Uterus (tissue), 4 donors: ENCODE data around the gene VPS4A. TPM values are rescaled to one million over a fixed set of nuclear protein-coding genes. Genes with fewer than 3 reads are reported as not detected.
A peak's percentile ranks its signal among the peaks of the same experiment; 100 is the strongest.
"Not testable (repeated sequence)": the region's sequence is repeated elsewhere in the genome, so short reads cannot be mapped to it uniquely, and the experiment has no call there.

Source experiments
- DNase-seq, 2 donors: peaks; one replicate each; pipeline ENCODE4 v3.0.0-alpha.2; 2019 to 2020
- H3K27ac ChIP-seq, 2 donors: fragments of 200-600 bp; sonication (generic); 1 replicate in 1 of 2; 2 replicates in 1 of 2; pipeline ENCODE4 v1.5.1; 2016 to 2018
- H3K27me3 ChIP-seq, 2 donors: fragments of 200-600 bp; sonication (generic); one replicate each; pipeline ENCODE4 v1.5.1; 2018 to 2019; ENCODE audit warnings: control low read depth in 1 of 2
- H3K36me3 ChIP-seq, 2 donors: fragments of 200-600 bp; sonication (generic); one replicate each; pipeline ENCODE4 v1.5.1; 2019; ENCODE audit warnings: control low read depth in 1 of 2
- H3K4me1 ChIP-seq, 2 donors: fragments of 200-600 bp; sonication (generic); one replicate each; pipeline ENCODE4 v1.5.1; 2018 to 2019; ENCODE audit warnings: control low read depth in 1 of 2
- H3K4me3 ChIP-seq, 2 donors: fragments of 200-600 bp; sonication (generic); 1 replicate in 1 of 2; 2 replicates in 1 of 2; pipeline ENCODE4 v1.5.1; 2018 to 2019; ENCODE audit warnings: mild to moderate bottlenecking in 1 of 2
- H3K9me3 ChIP-seq, 2 donors: fragments of 200-600 bp; sonication (generic); one replicate each; pipeline ENCODE4 v1.5.1; 2019; ENCODE audit warnings: control low read depth in 1 of 2
- POLR2A ChIP-seq, 2 donors: fragments of 450-650 bp; IDR thresholded peaks; one replicate each; pipeline ENCODE4 v1.6.1; 2016; ENCODE audit warnings: antibody characterized with exemption in 2 of 2, mild to moderate bottlenecking in 1 of 2, moderate library complexity in 1 of 2
- intact Hi-C: fragments of 100-400 bp; cut with DNase I; formaldehyde crosslinking; loops from one replicate; pipeline ENCODE4 v1.15.1; 2023; ENCODE audit warnings: low total_unique reads
- total RNA-seq, 4 donors: library from RNA; depleted of rRNA in 3 of 4; stranded (reverse); fragments of >200 nt in 3 of 4; gene quantifications; one replicate each; pipeline versions ENCODE4 v1.1.0 to v1.2.4, GENCODE V29; 2014 to 2023
- TF ChIP-seq, protein P1 (sequence below), 4 experiments: fragments of 200-600 bp in 2 of 4; fragments of 450-650 bp in 2 of 4; sonication (generic) in 2 of 4; IDR thresholded peaks; one replicate each; pipeline ENCODE4 v1.5.1; 2016 to 2019; ENCODE audit warnings: antibody characterized with exemption in 4 of 4, mild to moderate bottlenecking in 2 of 4, moderate library complexity in 1 of 4
- donor health status: DM: yes; HTN: yes; CAD: no.

Gene VPS4A
- total RNA-seq, 4 donors from 2014 or later = 14.6 to 39.5 (median 25.0) TPM

DNA sequence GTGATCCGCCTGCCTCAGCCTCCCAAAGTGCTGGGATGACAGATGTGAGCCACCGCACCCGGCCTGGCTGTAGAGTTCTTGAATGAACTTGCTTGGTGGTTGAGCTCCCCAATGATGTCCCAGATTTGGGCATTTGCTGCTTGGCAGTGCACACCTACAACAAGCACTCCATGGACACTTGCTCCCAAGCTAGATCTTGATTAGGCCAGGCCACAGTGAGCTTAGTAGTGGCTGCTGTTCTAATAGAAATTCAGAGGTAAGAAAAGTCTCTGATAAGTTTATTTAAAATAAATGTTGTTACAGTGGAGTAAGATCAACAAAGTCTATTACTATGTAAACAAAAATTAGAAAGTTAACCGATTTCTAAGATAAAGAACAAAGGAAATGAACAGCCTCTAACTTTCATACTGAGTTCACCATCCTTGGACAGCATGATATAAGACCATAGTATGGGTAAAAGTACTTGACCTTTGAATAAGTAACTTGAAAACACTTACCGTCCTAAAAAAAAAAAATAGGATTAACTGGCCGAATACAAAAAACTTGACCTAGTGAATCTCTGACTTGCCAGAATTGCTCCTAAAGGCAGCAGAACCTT lies 39.5 kb downstream of the VPS4A start:
- DNase-seq = no peak
- Histone ChIP-seq H3K27me3 (no peaks in the 10 kb centered on the region), H3K4me1 (no peaks in the 10 kb centered on the region), H3K4me3 (no peak overlapping the region), H3K27ac (no peak overlapping the region), H3K36me3 (no peaks in the 10 kb centered on the region), H3K9me3 (no peaks in the 10 kb centered on the region)
- intact Hi-C loops = no loop called here
- TF ChIP-seq, protein P1, sequence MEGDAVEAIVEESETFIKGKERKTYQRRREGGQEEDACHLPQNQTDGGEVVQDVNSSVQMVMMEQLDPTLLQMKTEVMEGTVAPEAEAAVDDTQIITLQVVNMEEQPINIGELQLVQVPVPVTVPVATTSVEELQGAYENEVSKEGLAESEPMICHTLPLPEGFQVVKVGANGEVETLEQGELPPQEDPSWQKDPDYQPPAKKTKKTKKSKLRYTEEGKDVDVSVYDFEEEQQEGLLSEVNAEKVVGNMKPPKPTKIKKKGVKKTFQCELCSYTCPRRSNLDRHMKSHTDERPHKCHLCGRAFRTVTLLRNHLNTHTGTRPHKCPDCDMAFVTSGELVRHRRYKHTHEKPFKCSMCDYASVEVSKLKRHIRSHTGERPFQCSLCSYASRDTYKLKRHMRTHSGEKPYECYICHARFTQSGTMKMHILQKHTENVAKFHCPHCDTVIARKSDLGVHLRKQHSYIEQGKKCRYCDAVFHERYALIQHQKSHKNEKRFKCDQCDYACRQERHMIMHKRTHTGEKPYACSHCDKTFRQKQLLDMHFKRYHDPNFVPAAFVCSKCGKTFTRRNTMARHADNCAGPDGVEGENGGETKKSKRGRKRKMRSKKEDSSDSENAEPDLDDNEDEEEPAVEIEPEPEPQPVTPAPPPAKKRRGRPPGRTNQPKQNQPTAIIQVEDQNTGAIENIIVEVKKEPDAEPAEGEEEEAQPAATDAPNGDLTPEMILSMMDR (IDR thresholded peaks at IDR 0.05) = no peak
- no peak for TF ChIP-seq POLR2A (IDR thresholded peaks at IDR 0.05)

DNA sequence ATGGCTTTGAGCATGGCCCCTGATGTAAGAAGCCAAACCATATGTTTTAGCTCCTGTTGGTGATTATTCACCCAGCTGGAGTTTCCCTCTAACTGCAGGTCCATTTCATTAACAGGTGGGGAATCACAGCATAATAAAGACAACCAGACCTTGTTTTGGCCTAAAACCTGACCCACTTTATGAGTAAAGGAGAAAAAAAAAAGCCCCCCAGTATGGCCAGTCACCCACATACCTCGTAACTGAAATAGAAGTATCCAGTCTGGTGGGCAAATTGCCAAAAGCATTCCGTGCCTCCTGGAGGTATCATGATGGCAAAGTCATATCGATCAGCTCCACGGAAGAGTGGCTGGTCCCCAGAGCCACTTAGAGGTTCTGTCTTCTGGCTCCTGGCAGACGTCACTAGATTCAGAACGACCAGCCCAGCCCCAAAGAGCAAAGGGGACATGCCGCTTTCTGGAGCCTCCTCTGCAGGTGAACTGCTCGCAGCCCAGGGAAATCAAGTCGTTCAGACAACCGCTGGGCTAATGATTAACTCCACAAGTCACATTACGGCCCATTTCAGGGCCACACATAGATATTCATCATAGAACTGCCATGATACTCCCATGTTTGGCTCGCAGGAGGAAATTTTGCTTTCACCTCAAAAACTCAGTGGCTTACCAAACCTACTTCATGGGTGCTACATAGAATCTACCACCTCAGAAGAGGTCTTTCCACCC lies 40.3 kb downstream of the VPS4A start, which contains the start of gene TMED6:
TMED6 (minus strand) TSS at position 478 of the 719 bp plus-strand sequence; CDS start at position 445, 33 bp downstream.
- TF ChIP-seq POLR2A (IDR thresholded peaks at IDR 0.05) = no peak
- TF ChIP-seq, protein P1 (IDR thresholded peaks at IDR 0.05) = no peak
- Histone ChIP-seq H3K9me3 (no peaks in the 10 kb centered on the region), H3K4me1 (no peaks in the 10 kb centered on the region), H3K27ac (no peak within 1 kb of the TSS), H3K4me3 (no peak within 1 kb of the TSS), H3K36me3 (no peaks in the 10 kb centered on the region), H3K27me3 (no peaks in the 10 kb centered on the region)
- DNase-seq = no peak
- intact Hi-C loops = no loop called here

DNA sequence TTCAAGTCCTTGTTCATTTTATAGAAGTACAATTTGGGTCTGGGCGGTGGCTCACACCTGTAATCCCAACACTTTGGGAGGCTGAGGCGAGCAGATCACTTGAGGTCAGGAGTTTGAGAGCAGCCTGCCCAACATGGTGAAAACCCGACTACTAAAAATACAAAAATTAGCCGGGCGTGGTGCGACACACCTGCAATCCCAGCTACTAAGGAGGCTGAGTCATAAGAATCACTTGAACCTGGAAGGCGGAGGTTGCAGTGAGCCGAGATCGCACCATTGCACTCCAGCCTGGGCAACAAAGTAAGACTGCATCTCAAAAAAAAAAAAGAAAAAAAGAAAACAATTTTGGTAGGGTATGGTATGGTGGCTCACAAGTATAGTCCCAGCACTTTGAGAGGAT lies 48.9 kb downstream of the VPS4A start:
- H3K27me3 ChIP-seq, H3K4me1 ChIP-seq, H3K4me3 ChIP-seq, H3K36me3 ChIP-seq, intact Hi-C loops, H3K27ac ChIP-seq, H3K9me3 ChIP-seq, DNase-seq: not testable (repeated sequence)

DNA sequence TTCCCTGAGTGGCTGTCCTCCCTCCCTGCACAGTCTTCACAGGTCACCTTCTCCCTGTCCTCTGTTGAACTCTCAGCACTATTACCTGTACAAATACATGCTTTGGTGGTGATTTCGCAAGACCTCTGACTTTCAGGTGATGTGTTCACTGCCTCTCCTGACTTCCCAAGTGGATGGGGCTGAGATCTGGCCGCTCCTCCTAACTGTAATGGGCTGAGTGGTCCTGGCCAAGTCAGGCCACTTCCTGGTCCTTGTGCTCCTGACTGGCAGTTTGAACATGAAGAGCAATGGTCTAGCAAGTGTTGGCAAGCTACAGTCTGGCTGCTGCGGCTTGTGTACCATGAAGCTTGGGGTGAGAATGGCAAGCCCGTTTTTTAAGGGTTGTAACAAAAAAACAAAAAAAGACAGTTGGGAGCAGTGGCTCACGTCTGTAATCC lies 52.1 kb downstream of the VPS4A start:
- intact Hi-C loops = no loop called here
- Histone ChIP-seq H3K27ac (peak overlapping the region; percentile 34 to 36), H3K4me3 (no peak overlapping the region), H3K4me1 (no peaks in the 10 kb centered on the region), H3K27me3 (no peaks in the 10 kb centered on the region), H3K9me3 (no peaks in the 10 kb centered on the region), H3K36me3 (no peaks in the 10 kb centered on the region)
- no peak for TF ChIP-seq POLR2A (IDR thresholded peaks at IDR 0.05)
- TF ChIP-seq, protein P1 (IDR thresholded peaks at IDR 0.05) = no peak
- DNase-seq = no peak

DNA sequence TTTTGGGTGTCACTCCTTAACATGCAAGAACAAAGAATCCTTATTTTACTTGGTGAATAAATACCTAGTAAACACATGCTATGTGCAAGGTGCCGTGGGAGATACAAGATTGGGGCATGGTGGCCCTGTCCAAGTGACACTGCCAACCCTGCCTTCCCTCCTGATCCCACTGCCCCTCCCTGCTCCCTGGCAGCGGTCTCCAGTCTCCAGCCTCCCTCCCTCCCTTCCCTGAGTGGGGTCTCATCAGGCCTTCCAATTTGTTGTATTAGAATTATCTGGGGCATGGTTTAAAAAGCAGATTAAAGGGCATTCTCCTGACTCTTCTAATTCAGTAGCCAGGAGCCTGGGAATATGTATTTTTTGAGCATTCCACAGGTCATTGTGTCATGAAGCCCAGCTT lies 52.9 kb downstream of the VPS4A start:
- intact Hi-C loops = no loop called here
- no peak overlapping the region for H3K4me3 ChIP-seq
- H3K27me3 ChIP-seq = no peaks in the 10 kb centered on the region
- TF ChIP-seq POLR2A (IDR thresholded peaks at IDR 0.05) = no peak
- TF ChIP-seq, protein P1 (IDR thresholded peaks at IDR 0.05) = no peak
- no peaks in the 10 kb centered on the region for H3K4me1 ChIP-seq
- H3K9me3 ChIP-seq = no peaks in the 10 kb centered on the region
- DNase-seq = no peak
- peak overlapping the region; percentile 34 to 36 for H3K27ac ChIP-seq
- H3K36me3 ChIP-seq = no peaks in the 10 kb centered on the region
